Lower leg skin (tissue), 3 donors: ENCODE measurements around the gene DMKN.

Experiments used
- POLR2A ChIP-seq, 2 donors: fragments of 450-650 bp; IDR thresholded peaks; one replicate each; pipeline ENCODE4 v1.6.1; 2016 to 2017; ENCODE audit warnings: antibody characterized with exemption in 2 of 2, mild to moderate bottlenecking in 1 of 2, moderate library complexity in 1 of 2
- TF ChIP-seq, protein P1 (sequence below), 3 donors: fragments of 450-650 bp; IDR thresholded peaks; one replicate each; pipeline ENCODE4 v1.5.1; 2016; ENCODE audit warnings: antibody characterized with exemption in 3 of 3, mild to moderate bottlenecking in 3 of 3, moderate library complexity in 2 of 3

DNA sequence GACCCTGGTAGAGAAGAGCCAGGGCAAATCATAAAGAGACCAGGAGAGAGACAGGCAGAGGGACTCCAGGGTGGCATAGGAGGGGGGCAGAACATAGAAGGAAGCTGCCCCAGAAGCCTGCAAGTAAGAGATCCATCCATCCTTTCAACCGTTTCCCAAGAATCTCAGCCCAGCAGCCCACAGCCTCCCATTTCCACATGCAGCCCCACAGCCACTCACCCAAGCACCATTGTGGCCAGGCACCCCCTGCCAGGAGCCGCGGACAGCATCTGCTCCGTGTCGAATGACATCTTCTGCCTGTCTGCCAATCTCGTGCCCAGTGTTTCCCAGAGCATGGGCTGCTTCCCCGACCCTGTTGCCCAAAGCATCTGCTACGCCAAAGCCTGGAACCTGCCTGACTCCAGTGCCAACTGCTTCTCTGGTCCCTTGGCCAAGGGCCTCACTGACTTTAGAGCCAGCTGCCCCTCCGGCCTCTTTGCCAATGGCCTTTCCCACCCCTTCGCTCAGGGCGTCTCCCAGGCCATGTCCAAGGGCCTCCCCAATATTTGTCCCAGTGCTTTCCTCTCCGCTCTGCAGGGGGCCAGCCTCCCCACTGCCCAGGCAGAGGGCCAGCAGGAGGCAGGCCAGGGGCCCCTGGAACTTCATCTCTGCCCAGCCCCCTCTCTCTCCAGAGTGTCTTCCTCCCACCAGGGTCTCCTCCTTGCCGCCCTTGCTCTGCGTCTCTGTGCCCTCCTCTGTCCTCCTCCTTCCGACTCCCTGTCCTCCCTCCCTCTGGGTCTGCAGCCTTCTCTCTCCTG, 420 bp downstream of the DMKN start:
- TF ChIP-seq, protein P1, sequence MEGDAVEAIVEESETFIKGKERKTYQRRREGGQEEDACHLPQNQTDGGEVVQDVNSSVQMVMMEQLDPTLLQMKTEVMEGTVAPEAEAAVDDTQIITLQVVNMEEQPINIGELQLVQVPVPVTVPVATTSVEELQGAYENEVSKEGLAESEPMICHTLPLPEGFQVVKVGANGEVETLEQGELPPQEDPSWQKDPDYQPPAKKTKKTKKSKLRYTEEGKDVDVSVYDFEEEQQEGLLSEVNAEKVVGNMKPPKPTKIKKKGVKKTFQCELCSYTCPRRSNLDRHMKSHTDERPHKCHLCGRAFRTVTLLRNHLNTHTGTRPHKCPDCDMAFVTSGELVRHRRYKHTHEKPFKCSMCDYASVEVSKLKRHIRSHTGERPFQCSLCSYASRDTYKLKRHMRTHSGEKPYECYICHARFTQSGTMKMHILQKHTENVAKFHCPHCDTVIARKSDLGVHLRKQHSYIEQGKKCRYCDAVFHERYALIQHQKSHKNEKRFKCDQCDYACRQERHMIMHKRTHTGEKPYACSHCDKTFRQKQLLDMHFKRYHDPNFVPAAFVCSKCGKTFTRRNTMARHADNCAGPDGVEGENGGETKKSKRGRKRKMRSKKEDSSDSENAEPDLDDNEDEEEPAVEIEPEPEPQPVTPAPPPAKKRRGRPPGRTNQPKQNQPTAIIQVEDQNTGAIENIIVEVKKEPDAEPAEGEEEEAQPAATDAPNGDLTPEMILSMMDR (IDR thresholded peaks at IDR 0.05) = no peak
- TF ChIP-seq POLR2A (IDR thresholded peaks at IDR 0.05) = no peak
